ENCODE measurements around the gene RFC2.
A peak's percentile ranks its signal among the peaks of the same experiment; 100 is the strongest.
"Not testable (repeated sequence)": the region's sequence is repeated elsewhere in the genome, so short reads cannot be mapped to it uniquely, and the experiment has no call there.

The RFC2 gene

DNA sequence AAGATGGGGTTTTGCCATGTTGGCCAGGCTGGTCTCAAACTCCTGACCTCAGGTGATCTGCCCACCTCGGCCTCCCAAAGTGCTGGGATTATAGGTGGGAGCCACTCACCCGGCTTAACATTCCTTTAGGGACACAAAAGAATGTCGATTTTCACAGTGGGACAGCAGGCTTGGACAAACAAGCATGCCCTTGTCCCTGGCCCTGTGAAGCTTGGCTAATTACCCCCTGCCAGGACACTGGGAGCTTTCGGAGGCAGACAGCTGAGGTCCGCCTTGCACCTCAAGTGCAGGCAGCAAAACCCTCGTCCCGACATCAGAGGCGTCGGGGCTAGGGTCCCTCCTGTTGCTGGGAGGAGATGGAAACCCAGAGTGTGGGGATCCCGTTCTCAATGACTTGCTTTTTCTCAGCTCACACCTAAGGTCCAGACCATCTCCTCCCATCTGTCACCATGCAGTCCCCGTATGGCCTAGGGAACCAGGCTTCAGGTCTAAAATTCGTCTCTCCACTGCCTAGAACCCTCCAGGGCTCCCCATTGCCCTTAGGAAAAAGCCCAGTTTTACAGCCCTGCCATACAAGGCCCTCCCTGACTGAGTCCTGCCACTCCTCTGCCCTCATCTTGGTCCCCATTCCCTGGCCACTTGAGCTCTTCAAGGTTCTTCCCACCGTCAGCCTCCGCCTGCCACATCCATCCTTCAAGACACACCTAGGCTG lies 28.7 kb upstream of the RFC2 start:
- no peak for DNase-seq (ENCODE audit: low read depth)

DNA sequence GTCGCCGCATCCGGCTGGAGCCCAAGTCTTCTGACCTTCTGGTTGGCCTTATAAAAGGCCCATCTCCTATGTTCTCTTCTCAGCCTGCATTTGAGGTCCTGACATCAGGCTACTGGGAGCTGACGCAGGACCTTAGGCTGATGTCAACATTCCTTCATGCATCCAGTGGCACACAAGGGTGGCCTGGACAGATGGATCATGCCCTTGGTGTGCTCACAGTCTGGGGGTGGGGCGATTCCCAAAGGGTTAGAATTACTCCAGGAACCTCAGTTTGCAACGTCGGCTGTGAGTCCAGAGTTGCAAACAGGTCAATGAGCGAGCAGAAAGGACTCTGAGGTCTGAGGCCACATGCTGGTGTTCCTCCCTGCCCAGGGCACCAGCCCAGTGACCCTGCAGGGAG lies 26.8 kb upstream of the RFC2 start:
- peak; percentile 51 for DNase-seq (ENCODE audit: low read depth)

DNA sequence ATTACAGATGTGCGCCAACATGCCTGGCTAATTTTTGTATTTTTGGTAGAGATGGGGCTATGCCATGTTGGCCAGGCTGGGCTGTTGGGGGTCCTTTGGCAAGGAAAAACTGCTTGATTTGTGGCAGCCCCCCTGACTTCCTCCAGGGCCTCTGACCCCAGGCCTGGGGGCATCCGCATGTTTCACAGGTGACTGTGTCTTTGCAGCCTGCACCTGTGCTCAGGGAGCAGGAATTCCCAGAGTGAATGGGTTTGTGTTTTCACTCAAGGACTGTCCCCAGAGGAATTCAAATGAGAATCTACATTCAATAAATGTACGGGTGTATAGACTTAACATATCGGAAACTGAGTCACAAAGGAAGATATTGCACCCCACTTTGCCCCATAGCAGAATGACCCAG lies 23.4 kb upstream of the RFC2 start:
- no peak for DNase-seq (ENCODE audit: low read depth)

DNA sequence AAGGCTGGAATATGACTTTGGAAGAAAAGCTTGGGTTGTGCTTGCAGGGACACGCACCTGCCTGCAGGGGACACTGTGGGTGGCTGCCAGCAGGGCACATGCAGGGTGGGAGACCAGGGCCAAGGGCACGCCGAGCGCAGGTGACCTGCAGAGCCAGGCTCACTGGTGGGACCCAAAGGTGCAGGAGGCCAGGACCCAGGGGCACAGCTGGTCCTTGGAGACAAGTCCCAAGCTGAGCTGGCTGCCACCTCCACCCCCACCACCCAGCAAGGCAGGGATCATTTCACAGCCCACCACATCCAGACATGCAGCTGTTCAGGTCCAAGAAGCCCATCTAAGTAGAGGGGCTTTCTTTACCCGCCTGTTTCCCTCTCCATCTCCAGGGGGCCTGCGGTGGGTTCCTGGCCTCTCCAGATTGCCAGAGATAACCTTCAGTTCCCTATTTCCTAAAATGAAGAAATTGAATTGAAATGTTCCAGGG lies 21.2 kb upstream of the RFC2 start:
- no peak for DNase-seq (ENCODE audit: low read depth)

DNA sequence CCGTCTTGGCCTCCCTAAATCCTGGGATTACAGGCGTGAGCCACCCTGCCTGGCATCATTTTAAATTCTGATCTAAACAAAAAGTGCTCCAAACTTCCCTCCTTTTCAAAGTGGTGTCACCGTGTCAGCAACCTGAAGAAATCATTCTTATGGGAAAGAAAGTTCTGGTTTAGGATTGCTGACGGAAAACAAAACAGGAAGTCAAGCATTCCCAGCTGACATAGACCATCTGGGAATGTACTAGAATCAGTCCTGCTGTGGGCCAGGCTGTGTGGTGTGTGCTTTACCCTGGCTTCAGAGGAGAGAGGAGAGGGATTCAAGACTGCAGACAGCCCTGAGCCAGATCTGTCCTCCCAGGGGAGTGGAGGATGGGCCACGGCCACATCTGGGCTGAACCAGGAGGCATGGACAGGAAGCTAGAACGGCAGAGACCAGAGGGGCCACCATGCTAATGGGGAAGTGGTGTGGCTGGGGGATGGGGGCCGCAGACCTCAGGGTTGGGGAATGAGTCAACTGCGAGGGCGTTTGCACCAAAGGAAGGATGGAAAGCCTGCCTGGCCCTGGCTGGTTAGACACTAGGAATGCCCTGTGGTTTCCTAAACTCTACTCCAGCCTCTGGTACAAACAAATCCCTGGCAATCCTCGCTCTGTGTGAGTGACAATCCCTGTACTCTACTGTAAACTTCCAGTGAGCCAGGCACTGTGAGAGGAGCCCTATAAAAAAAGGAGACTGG lies 18.3 kb upstream of the RFC2 start:
- peak; percentile 99 for DNase-seq (ENCODE audit: low read depth)

DNA sequence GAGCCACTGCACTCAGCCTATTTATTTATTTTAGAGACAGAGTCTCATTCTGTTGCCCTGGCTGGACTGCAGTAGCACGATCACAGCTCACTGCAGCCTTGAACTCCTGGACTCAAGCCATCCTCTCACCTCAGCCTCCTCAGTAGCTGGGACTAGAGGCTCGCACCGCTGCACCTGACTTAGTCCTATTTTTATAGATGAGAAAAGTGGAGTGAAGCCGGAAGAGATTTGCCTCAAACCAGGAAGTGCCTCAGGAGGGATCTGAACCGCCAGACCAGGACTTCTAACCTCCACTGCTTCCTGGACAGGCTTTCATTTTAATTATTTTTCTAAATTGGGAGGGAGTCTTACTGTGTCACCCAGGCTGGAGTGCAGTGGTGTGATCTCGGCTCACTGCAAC lies 17.5 kb upstream of the RFC2 start:
- DNase-seq (ENCODE audit: low read depth) = no peak

DNA sequence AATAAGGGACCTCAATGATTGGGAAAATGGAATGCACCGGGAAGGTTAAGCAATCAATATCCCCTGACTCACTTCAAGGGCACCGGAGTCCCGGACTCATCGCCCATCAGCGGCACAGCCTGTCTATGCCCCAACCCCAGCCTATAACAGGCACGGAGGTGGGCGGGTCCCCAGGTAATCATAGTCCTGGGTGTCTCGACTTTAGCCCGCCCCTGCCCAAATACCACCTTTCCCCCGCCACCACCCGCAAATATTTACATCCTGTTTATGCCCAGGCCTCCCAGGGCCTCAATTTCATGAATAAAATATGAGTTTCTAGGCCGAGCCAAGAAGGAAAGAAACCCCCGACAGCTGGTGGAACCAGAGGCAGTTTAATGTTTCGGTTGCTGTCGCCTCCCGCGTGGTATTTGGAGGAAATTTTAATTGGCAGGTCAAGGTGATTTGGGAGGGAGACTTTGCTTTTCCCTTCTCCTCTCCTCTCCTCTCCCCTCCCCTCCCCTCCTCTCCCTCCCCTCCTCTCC lies 15.6 kb upstream of the RFC2 start:
- DNase-seq (ENCODE audit: low read depth) = peak; percentile 70

DNA sequence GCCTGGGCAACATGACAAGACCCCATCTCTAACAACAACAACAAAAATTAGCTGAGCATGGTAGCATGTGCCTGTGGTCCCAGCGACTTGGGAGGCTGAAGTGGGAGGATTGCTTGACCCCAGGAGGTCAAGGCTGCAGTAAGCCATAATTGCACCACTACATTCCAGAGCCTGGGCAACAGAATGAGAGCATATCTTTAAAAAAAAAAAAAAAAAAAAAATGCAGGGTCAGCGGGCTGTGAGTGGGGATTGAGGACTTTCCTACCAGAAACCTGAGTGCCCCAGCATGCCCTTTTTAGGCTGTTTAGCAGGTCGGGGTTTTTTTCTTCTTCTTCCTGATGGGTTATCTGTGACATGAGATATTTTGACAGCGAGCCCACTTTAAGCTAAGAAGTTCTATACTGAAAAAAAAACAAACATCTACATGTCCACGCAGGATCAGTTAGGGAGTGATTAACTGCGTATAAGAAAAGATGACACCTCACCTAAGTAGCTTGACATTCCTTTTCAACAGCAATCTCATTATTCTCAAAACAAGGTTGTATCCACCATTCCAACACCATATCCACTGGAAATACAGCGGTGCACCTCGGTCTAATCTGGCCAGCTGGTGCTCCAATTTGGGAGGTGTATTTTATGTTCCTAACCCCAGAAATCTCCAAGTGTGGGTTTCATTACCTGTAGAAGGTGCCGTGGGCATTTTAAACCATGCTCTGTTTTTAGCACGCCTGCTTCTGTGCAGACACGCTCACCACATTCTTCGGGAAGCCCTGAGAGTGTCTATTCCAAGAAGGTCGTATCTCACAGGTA lies 13.8 kb upstream of the RFC2 start:
- DNase-seq (ENCODE audit: low read depth) = peak; percentile 38

DNA sequence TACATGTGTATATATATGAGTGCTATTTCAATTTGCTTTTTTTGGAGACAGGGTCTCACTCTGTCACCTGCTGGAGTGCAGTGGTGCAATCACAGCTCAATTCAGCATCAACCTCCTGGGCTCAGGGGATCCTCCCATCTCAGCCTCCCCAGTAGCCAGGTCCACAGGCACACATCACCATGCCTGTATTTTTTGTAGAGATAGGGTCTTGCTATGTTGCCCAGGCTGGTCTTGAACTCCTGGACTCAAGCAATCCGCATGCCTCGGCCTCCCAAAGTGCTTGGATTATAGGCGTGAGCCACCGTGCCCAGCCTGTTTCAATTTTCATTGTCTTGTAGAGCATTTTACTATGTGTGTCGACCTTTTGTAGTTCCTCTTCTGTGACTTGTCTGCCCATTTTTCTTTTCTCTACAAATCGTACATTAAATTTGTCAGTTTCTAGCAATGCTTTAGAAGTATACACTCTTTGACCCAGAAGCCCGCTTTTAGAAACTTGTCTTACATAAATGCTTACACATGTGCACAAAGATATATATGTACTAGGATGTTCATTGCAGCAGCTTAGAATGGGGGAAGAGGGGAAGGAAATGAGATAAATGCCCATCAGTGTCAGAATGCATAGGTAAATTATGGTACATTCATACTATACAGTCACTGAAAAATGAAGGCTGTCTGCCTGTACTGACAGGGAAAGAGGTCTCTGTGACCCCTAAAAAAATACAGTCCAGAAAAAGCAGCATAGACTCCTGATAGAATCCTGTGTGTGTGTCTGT lies 12.2 kb upstream of the RFC2 start:
- DNase-seq (ENCODE audit: low read depth) = no peak

DNA sequence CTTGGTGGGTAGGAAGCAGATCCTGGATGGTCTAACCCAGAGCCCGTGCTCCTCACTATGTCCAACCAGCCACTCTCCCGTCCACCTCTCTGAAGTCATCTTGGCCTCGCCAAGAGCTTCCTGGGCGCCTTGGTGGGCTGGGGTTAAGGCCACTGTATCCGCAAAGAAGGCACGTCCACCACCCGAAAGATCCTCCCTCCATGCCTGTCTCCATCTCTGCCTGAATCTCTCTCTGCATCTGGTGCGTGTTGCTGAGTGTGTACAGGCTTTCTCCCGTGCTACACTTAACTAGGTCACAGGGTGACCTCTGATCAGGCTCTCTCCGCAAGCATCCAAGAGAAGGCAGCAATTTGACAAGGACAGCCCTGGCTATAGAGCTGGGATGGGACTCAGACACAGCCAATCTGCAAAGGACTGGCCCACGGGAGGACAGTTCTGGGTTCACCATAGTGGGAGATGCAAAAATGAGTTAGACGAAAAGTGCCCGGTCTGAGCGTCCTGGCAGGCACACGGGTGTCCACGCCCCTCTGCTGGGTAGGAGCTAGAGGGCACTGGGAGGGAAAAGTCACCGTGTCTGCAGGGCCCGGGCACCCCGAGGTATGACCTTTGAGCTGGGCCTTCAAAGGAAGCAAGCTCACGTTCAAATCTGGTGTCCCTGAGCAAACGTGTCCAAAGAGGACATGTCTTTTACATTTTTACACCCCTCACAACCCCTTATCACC lies 9.4 kb upstream of the RFC2 start:
- DNase-seq (ENCODE audit: low read depth) = no peak

DNA sequence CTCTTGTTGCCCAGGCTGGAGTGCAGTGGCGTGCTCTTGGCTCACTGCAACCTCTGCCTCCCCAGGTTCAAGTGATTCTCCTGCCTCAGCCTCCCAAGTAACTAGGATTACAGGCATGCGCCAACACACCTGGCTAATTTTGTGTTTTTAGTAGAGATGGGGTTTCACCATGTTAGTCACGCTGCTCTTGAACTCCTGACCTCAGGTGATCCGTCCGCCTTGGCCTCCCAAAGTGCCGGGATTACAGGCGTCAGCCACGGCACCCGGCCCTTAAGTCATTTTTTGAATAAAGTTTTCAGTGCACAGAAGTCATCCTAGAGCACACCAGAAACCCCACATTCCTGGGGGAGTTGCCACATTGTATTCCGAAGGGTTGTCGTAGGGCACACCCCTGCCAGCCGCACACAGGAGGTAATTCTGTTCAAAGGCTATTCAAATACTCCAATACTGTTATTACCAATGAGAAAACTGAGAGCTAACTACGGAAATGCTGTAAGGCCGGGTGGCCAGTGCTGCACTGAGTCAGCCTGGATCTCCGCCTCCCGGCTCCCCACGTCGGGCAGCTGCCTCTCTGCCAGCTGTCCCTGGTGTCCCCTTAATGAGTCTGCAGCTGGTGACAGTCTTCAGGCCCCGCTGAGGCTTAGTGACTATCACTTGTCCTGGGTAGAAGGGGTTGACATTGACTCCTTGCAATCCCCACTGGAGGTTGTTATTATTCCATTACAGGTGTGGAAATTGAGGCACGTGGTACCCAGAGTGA lies 8.6 kb upstream of the RFC2 start:
- no peak for DNase-seq (ENCODE audit: low read depth)

DNA sequence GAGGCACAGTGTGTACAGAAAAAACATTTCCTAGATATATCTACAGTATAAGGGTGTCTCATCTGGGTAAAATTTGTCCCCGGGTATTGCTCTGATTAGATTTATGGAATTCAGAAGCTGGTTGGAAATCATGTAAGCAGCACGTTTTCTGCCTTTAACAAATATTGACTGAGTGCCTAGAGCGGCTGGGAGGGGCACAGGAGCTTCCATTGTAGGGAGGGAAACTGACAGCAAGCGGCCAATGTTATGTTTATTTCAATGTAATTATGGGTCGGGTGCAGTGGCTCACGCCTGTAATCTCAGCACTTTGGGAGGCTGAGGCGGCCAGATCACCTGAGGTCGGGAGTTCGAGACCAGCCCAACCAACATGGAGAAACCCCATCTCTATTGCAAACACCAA lies 4.4 kb upstream of the RFC2 start:
- no peak for DNase-seq (ENCODE audit: low read depth)

DNA sequence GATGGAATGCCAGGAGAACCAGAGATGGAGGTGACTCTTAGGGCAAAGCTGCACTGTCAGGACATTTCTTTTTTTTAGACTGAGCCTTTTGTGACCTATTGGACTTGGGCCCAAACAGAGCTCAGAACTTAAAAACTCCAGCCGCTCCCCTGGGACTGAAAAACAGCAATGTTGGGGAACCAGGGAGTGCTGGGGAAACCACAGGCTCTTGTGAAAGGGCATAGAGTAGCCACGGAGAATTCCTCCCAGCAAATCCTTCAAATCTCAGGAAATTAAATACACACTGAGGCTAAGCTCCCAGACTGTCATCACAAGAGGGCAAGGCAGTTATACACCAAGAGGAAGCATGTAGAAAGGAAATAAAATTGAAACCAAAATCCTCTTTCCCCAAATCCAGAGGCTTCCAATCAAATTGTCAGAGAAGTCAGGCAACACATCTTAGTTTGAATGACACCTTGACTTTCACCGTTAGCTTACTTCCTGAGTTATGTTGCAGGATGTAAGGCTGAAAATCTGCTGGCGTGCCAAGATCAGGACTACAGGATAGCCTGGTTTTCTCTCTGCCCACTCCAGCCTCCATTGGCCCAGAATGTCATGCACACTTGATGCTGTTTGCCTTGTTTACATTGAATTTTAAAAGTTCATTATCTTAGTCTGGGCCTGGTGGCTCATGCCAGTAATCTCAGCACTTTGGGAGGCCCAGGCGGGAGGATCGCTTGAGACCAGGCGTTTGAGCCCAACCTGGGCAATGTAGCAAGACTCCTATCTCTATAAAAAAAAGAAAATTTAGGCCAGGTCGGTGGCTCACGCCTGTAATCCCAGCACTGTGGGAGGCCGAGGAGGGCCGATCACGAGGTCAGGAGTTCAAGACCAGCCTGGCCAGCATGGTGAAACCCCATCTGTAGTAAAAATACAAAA lies 2.6 kb upstream of the RFC2 start:
- peak; percentile 75 for DNase-seq (ENCODE audit: low read depth)

DNA sequence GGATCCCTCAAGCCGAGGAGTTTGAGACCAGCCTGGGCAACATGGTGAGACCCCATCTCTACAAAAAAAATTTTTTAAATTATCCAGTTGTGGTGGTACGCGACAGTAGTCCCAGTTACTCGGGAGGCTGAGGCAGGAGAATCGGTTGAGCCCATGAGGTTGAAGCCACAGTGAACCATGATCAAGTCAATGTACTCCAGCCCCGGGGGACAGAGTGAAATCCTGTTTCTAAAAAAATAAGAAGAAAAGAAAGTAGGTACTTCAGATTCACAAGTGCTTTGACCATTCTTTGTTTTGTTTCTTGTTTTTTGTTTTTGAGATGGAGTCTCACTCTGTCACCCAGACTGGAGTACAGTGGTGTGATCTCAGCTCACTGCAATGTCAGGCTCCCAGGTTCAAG lies 1.3 kb upstream of the RFC2 start:
- DNase-seq (ENCODE audit: low read depth) = not testable (repeated sequence)

DNA sequence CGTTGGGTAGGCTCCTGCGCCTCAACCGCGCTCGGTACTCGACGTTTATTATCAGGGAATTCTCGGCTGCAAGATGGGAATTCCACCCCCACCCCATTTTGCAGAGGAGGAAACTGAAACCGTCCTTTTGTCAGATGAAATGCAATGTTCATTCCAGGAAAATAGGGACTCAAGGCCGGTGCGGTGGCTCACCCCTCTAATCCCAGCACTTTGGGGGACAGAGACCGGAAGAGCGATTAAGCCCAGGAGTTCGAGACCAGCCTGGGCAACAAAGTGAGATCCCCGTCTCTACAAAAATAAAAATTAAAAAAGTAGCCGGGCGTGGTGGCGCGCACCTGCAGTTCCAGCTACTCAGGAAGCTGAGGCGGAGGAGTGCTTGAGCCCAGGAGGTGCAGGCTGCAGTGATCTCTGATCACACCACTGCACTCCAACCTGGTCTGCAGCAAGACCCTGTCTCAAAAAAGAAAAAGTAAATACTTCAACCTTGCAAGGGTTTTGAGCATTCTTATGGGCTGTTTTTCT lies 720 bp upstream of the RFC2 start:
- no peak for DNase-seq (ENCODE audit: low read depth)

DNA sequence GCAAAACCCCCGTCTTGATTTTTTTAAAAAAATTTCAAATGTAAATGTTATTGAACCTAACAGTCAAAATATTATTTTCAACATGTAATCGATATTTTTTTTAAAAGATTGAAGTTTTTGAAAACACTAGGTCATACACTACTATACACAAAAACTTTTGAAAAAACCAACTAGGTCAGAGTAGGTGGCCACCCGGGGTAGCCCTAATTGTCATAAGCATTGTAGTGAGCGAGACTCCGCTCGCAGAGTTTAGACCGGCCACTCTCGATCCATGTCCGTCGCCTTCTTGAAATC lies 417 bp downstream of the RFC2 start:
- no peak for DNase-seq (ENCODE audit: low read depth)

DNA sequence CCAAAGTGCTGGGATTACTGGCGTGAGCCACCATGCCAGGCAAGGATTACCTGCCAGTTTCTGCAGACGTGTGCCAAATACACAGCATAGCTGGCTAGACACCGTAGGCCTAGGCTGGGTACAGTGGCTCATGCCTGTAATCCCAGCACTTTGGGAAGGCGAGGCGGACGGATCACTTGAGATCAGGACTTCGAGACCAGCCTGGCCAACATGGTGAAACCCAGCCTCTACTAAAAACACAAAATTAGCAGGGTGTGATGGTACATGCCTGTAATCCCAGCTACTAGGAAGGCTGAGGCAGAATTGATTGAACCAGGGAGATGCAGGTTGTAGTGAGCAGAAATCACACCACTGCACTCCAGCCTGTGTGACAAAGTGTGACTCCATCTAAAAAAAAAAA lies 868 bp downstream of the RFC2 start:
- no peak for DNase-seq (ENCODE audit: low read depth)

DNA sequence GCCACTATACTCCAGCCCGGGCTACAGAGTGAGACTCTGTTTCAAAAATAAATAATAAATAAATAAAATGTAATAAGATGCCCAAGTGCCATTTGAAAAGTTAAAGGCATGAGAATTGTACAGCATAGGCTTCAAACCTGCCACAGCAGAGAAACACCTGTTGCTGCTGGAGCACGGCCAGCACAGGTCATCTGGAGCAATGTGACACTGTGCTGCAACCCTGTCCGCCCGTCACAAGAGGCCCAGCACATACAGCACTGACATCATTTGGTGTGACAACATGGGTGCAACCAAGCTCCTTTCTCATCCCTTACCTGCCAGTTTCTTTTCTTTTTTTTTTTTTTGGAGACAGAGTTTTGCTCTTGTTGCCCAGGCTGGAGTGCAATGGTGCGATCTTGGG lies 1.3 kb downstream of the RFC2 start:
- DNase-seq (ENCODE audit: low read depth) = no peak

DNA sequence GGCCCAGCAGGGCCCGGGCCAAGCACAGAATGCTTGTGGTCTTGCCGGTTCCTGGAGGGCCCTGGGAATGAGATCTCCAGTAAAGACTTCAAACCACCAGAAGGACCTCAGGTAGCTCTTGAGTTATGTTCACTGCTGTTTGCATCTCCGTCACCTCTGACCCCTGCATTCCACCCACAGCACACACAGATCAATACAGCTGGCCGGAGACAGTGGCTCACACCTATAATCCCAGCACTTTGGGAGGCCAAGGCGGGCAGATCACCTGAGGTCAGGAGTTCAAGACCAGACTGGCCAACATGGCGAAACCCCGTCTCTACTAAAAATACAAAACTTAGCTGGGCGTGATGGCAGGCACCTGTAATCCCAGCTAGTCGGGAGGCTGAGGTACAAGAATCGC lies 5.1 kb downstream of the RFC2 start:
- DNase-seq (ENCODE audit: low read depth) = not testable (repeated sequence)

Measured in EH (cell line).